Keratinocyte (primary cell): ENCODE measurements around the gene OR1I1. TPM values are rescaled to one million over a fixed set of nuclear protein-coding genes. Genes with fewer than 3 reads are reported as not detected.

Experiments used
- DNase-seq: peaks from one replicate; pipeline ENCODE4 v3.0.0-alpha.2; 2011; ENCODE audit warnings: low read depth, missing footprints, low spot score
- FAIRE-seq: peaks from 2 replicates; lab custom pipeline; 2011; peaks lifted over from hg19 to GRCh38; lab: Jason Lieb, UNC
- H2AFZ ChIP-seq: 2 replicates; pipeline ENCODE4 v1.6.0; 2012; ENCODE audit warnings: low read length, control low read depth, inconsistent platforms; ENCODE audit not compliant: control insufficient read depth
- H3K27ac ChIP-seq: 2 replicates; pipeline ENCODE4 v1.5.1; 2011; ENCODE audit warnings: low read length; ENCODE audit not compliant: control insufficient read depth, insufficient read depth
- H3K27me3 ChIP-seq: 3 replicates; pipeline ENCODE4 v1.6.0; 2011; ENCODE audit warnings: low read length; ENCODE audit not compliant: control insufficient read depth, insufficient read depth; ENCODE audit errors: extremely low read depth
- H3K36me3 ChIP-seq, 2 experiments: 2 replicates in 1 of 2; 3 replicates in 1 of 2; pipeline ENCODE4 v1.5.1; 2011; ENCODE audit warnings: low read length in 2 of 2, mild to moderate bottlenecking in 1 of 2; ENCODE audit not compliant: control insufficient read depth in 2 of 2, insufficient read depth in 2 of 2; ENCODE audit errors: extremely low read depth in 1 of 2
- H3K4me1 ChIP-seq: 3 replicates; pipeline ENCODE4 v1.5.1; 2011; ENCODE audit warnings: low read length; ENCODE audit not compliant: control insufficient read depth, insufficient read depth; ENCODE audit errors: extremely low read depth
- H3K4me2 ChIP-seq: 3 replicates; pipeline ENCODE4 v1.6.0; 2011; ENCODE audit warnings: low read depth, low read length; ENCODE audit not compliant: control insufficient read depth, insufficient read depth; ENCODE audit errors: extremely low read depth
- H3K4me3 ChIP-seq, 3 experiments: fragments of 200-600 bp in 1 of 3; sonication (generic) in 1 of 3; 2 replicates in 2 of 3; 3 replicates in 1 of 3; pipeline ENCODE4 v1.5.1; 2011 to 2016; ENCODE audit warnings: low read length in 3 of 3, mild to moderate bottlenecking in 3 of 3, control low read depth in 2 of 3, inconsistent platforms in 1 of 3, low read depth in 1 of 3, mixed read lengths in 1 of 3, mixed run types in 1 of 3, moderate library complexity in 1 of 3; ENCODE audit not compliant: control insufficient read depth in 2 of 3, insufficient read depth in 2 of 3; ENCODE audit errors: extremely low read depth in 1 of 3
- H3K79me2 ChIP-seq: 2 replicates; pipeline ENCODE4 v1.6.0; 2012; ENCODE audit warnings: low read length; ENCODE audit not compliant: control insufficient read depth, insufficient read depth
- H3K9ac ChIP-seq: 3 replicates; pipeline ENCODE4 v1.6.0; 2011; ENCODE audit warnings: low read length; ENCODE audit not compliant: control insufficient read depth, insufficient read depth; ENCODE audit errors: extremely low read depth
- H3K9me1 ChIP-seq: 3 replicates; pipeline ENCODE4 v1.6.0; 2011; ENCODE audit warnings: low read length; ENCODE audit not compliant: control insufficient read depth, insufficient read depth; ENCODE audit errors: extremely low read depth
- H3K9me3 ChIP-seq: 2 replicates; pipeline ENCODE4 v1.5.1; 2012; ENCODE audit warnings: low read depth, low read length; ENCODE audit not compliant: control insufficient read depth
- H4K20me1 ChIP-seq: 3 replicates; pipeline ENCODE4 v1.6.0; 2011; ENCODE audit warnings: low read length; ENCODE audit not compliant: control insufficient read depth, insufficient read depth; ENCODE audit errors: extremely low read depth
- CTCF ChIP-seq, 3 experiments: IDR thresholded peaks in 1 of 3; conservative IDR thresholded peaks in 1 of 3; optimal IDR thresholded peaks in 1 of 3; 2 replicates in 2 of 3; 3 replicates in 1 of 3; pipeline versions ENCODE3 to v1.5.1; 2011; ENCODE audit warnings: low read length in 3 of 3, mild to moderate bottlenecking in 3 of 3, moderate library complexity in 2 of 3, control low read depth in 1 of 3, inconsistent platforms in 1 of 3; ENCODE audit not compliant: insufficient read depth in 2 of 3; ENCODE audit errors: extremely low read depth in 1 of 3
- EZH2 ChIP-seq: IDR thresholded peaks from one replicate; pipeline ENCODE4 v1.6.1; 2012; ENCODE audit warnings: inconsistent platforms, mild to moderate bottlenecking, low read length, moderate library complexity
- dilution Hi-C: fragments of 300-500 bp; cut with MboI; formaldehyde crosslinking; loops from one replicate; pipeline ENCODE4 v1.7.0; 2020; ENCODE audit warnings: low sequenced_read_pairs; ENCODE audit not compliant: extremely low pct_ligation_motif_present
- polyA plus RNA-seq, 5 experiments: library from polyadenylated mRNA; depleted of rRNA in 3 of 5; stranded (reverse) in 3 of 5; stranded (forward) in 1 of 5; unstranded in 1 of 5; fragments of >200 nt; gene quantifications; 1 replicate in 1 of 5; 2 replicates in 3 of 5; 3 replicates in 1 of 5; pipeline versions ENCODE4 v1.2.1 to v1.2.3, GENCODE V29; 2011 to 2012; ENCODE audit warnings: missing spikeins in 2 of 5, low read depth in 1 of 5, low replicate concordance in 1 of 5

OR1I1 gene
- polyA plus RNA-seq, 1 donor (not counting 4 experiments of a cell fraction or from before 2014, with no cell fraction given), result not detected

DNA sequence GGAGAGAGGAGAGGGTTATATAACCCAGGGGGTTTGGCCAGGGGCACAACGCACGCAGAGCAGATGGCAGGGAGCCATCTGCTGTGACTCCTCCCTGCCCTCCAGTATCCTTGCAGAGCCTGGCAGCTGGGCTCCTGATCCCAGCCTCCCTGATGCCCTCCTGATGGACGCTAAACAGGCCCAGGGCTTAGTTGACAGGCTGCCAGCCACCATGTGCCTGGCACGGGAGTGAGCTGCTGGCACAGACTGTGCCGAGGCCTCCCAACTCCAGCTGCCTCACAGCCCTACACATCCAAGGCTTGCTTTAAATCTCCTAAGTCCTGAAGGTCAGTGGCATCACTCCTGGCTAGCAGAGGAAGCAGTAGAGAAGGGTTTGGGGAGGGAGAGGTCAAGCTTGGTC lies 41.9 kb downstream of the OR1I1 start:
- Histone ChIP-seq H3K27me3 (no peaks in the 10 kb centered on the region), H3K4me2 (peak overlapping the region; percentile 89), H3K79me2 (no peaks in the 10 kb centered on the region), H3K9ac (no peak overlapping the region), H3K27ac (no peak overlapping the region), H2AFZ (no peak overlapping the region), H4K20me1 (no peaks in the 10 kb centered on the region), H3K9me1 (no peaks in the 10 kb centered on the region), H3K4me1 (peaks cover 9% of the 10 kb centered on the region), H3K9me3 (peaks cover 3% of the 10 kb centered on the region), H3K36me3 (peaks cover 11 to 18% of the 10 kb centered on the region in 2 experiments), H3K4me3 (no peak overlapping the region)
- FAIRE-seq (no peak), DNase-seq (no peak)
- TF ChIP-seq EZH2 (no peak), CTCF (optimal IDR thresholded peaks at IDR 0.05 in 1 of 3, IDR thresholded peaks at IDR 0.05 in 1 of 3, conservative IDR thresholded peaks at IDR 0.05 in 1 of 3; ENCODE audit: extremely low read depth in 1 of 3, insufficient read depth in 2 of 3, low read length in 3 of 3) (no peak)
- dilution Hi-C loops, result no loop called here

GRCh38 chr19:15124572-15125231 lies 42.7 kb downstream of the OR1I1 start:
- Histone ChIP-seq H3K27me3 (no peaks in the 10 kb centered on the region), H3K4me3 (peak overlapping the region; percentile 83 to 98 (median 87)), H2AFZ (peak overlapping the region; percentile 97), H3K36me3 (peaks cover 9 to 11% of the 10 kb centered on the region in 2 experiments), H3K79me2 (no peaks in the 10 kb centered on the region), H3K4me2 (peak overlapping the region; percentile 89), H4K20me1 (no peaks in the 10 kb centered on the region), H3K9ac (peak overlapping the region; percentile 95), H3K4me1 (peaks cover 9% of the 10 kb centered on the region), H3K27ac (peak overlapping the region; percentile 94), H3K9me1 (no peaks in the 10 kb centered on the region), H3K9me3 (no peaks in the 10 kb centered on the region)
- DNase-seq (no peak), FAIRE-seq (peak; percentile 52)
- TF ChIP-seq EZH2, result no peak
- no peak for TF ChIP-seq CTCF (optimal IDR thresholded peaks at IDR 0.05 in 1 of 3, IDR thresholded peaks at IDR 0.05 in 1 of 3, conservative IDR thresholded peaks at IDR 0.05 in 1 of 3; ENCODE audit: extremely low read depth in 1 of 3, insufficient read depth in 2 of 3, low read length in 3 of 3)
- dilution Hi-C loops, result no loop called here
